ENCODE results near the gene CKMT1B. TPM values are rescaled to one million over a fixed set of nuclear protein-coding genes. Genes with fewer than 3 reads are reported as not detected.
"Not testable (repeated sequence)": the region's sequence is repeated elsewhere in the genome, so short reads cannot be mapped to it uniquely, and the experiment has no call there.

Gene CKMT1B
- total and polyA plus RNA-seq, 5 donors from 2014 or later: not detected

GRCh38 chr15:43562753-43563152 is 31.1 kb upstream of the CKMT1B start:
- H3K27me3 ChIP-seq (ENCODE audit: control insufficient read depth, insufficient read depth, low read length); H3K4me3 Mint-ChIP-seq; H3K27ac Mint-ChIP-seq; DNase-seq; H3K4me3 ChIP-seq (ENCODE audit: low read depth, low read length); H3K9me3 ChIP-seq (ENCODE audit: control insufficient read depth in 2 of 2, low read length in 2 of 2); H3K4me1 ChIP-seq (ENCODE audit: control insufficient read depth, insufficient read depth, low read length, poor library complexity, severe bottlenecking); H3K36me3 ChIP-seq (ENCODE audit: control insufficient read depth, insufficient read depth, low read length); H3K4me1 Mint-ChIP-seq; H3K27me3 Mint-ChIP-seq; H3K27ac ChIP-seq (ENCODE audit: insufficient read depth, low read length, poor library complexity, severe bottlenecking); H3K9me3 Mint-ChIP-seq; H3K36me3 Mint-ChIP-seq; ATAC-seq (ENCODE audit: low read depth in 2 of 2): not testable (repeated sequence)

DNA sequence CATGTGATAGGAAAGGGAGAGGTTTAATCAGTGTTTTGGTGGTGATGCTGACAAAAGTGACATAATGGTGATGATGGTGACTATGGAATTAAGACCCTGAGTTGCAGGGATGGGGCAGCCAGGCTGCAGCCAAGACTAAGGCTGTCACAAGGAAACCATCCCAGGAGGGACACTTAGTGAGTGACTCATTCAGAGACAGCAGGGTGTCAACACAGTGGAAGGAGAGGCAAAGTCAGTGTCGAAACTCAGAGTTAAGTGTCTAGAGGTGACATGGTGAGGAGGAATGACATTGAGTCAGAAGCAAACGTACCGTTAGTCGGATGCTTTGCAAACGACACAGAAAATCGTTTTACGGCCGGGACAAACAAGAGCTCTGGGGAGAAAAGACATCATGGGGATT is 30.0 kb upstream of the CKMT1B start:
- H3K27me3 ChIP-seq (ENCODE audit: control insufficient read depth, insufficient read depth, low read length); H3K4me3 Mint-ChIP-seq; H3K36me3 Mint-ChIP-seq; H3K9me3 ChIP-seq (ENCODE audit: control insufficient read depth in 2 of 2, low read length in 2 of 2); H3K4me3 ChIP-seq (ENCODE audit: low read depth, low read length); H3K36me3 ChIP-seq (ENCODE audit: control insufficient read depth, insufficient read depth, low read length); H3K4me1 Mint-ChIP-seq; H3K9me3 Mint-ChIP-seq; H3K27ac ChIP-seq (ENCODE audit: insufficient read depth, low read length, poor library complexity, severe bottlenecking); ATAC-seq (ENCODE audit: low read depth in 2 of 2); DNase-seq; H3K27ac Mint-ChIP-seq; H3K4me1 ChIP-seq (ENCODE audit: control insufficient read depth, insufficient read depth, low read length, poor library complexity, severe bottlenecking); H3K27me3 Mint-ChIP-seq: not testable (repeated sequence)

DNA sequence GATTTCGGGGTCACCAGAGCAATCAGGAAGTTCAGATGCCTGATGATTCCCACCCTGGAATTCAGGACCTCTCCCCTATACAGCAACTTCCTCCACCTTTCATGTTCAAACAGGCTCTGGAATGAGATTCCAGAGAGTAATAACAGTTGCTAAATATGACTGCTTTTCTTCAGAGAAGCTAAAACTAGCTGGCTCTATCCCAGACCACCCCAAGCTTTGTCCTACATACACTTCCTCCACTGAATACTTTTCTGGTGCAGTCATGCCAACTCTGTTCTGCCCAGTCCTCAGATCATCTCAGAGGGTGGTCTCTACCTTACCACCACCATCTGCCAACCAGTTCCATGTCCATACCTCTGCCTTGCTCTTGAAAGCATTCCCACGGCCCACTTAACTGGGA is 27.2 kb upstream of the CKMT1B start:
- H3K36me3 ChIP-seq (ENCODE audit: control insufficient read depth, insufficient read depth, low read length); DNase-seq; H3K4me3 ChIP-seq (ENCODE audit: low read depth, low read length); H3K4me1 Mint-ChIP-seq; H3K4me3 Mint-ChIP-seq; H3K9me3 ChIP-seq (ENCODE audit: control insufficient read depth in 2 of 2, low read length in 2 of 2); H3K27ac Mint-ChIP-seq; H3K27ac ChIP-seq (ENCODE audit: insufficient read depth, low read length, poor library complexity, severe bottlenecking); H3K9me3 Mint-ChIP-seq; H3K27me3 Mint-ChIP-seq; H3K36me3 Mint-ChIP-seq; H3K27me3 ChIP-seq (ENCODE audit: control insufficient read depth, insufficient read depth, low read length); ATAC-seq (ENCODE audit: low read depth in 2 of 2); H3K4me1 ChIP-seq (ENCODE audit: control insufficient read depth, insufficient read depth, low read length, poor library complexity, severe bottlenecking): not testable (repeated sequence)

GRCh38 chr15:43574607-43575006 is 19.2 kb upstream of the CKMT1B start:
- ATAC-seq (ENCODE audit: low read depth in 2 of 2); H3K27me3 Mint-ChIP-seq; H3K27me3 ChIP-seq (ENCODE audit: control insufficient read depth, insufficient read depth, low read length); H3K9me3 ChIP-seq (ENCODE audit: control insufficient read depth in 2 of 2, low read length in 2 of 2); H3K9me3 Mint-ChIP-seq; DNase-seq; H3K36me3 ChIP-seq (ENCODE audit: control insufficient read depth, insufficient read depth, low read length); H3K4me3 Mint-ChIP-seq; H3K4me3 ChIP-seq (ENCODE audit: low read depth, low read length); H3K27ac Mint-ChIP-seq; H3K27ac ChIP-seq (ENCODE audit: insufficient read depth, low read length, poor library complexity, severe bottlenecking); H3K36me3 Mint-ChIP-seq; H3K4me1 ChIP-seq (ENCODE audit: control insufficient read depth, insufficient read depth, low read length, poor library complexity, severe bottlenecking); H3K4me1 Mint-ChIP-seq: not testable (repeated sequence)

- DNase-seq; H3K9me3 ChIP-seq (ENCODE audit: control insufficient read depth in 2 of 2, low read length in 2 of 2); H3K36me3 Mint-ChIP-seq; H3K9me3 Mint-ChIP-seq; H3K4me3 Mint-ChIP-seq; H3K4me3 ChIP-seq (ENCODE audit: low read depth, low read length); H3K4me1 Mint-ChIP-seq; H3K27ac ChIP-seq (ENCODE audit: insufficient read depth, low read length, poor library complexity, severe bottlenecking); H3K27me3 ChIP-seq (ENCODE audit: control insufficient read depth, insufficient read depth, low read length); H3K36me3 ChIP-seq (ENCODE audit: control insufficient read depth, insufficient read depth, low read length); H3K4me1 ChIP-seq (ENCODE audit: control insufficient read depth, insufficient read depth, low read length, poor library complexity, severe bottlenecking); H3K27ac Mint-ChIP-seq; H3K27me3 Mint-ChIP-seq: not testable (repeated sequence)
- ATAC-seq (ENCODE audit: low read depth in 2 of 2): peak; percentile 98 to 99
Observed at GRCh38 chr15:43589778-43590466, 3.9 kb upstream of the CKMT1B start, which contains the start of gene PPIP5K1. PPIP5K1 (minus strand) TSS chr15:43590208; CDS start chr15:43584504, 5,704 bp downstream.

- H3K4me3 Mint-ChIP-seq; H3K27me3 ChIP-seq (ENCODE audit: control insufficient read depth, insufficient read depth, low read length); H3K27ac ChIP-seq (ENCODE audit: insufficient read depth, low read length, poor library complexity, severe bottlenecking); H3K27ac Mint-ChIP-seq; H3K4me1 ChIP-seq (ENCODE audit: control insufficient read depth, insufficient read depth, low read length, poor library complexity, severe bottlenecking); ATAC-seq (ENCODE audit: low read depth in 2 of 2); DNase-seq; H3K9me3 Mint-ChIP-seq; H3K36me3 Mint-ChIP-seq; H3K36me3 ChIP-seq (ENCODE audit: control insufficient read depth, insufficient read depth, low read length); H3K4me1 Mint-ChIP-seq; H3K4me3 ChIP-seq (ENCODE audit: low read depth, low read length); H3K9me3 ChIP-seq (ENCODE audit: control insufficient read depth in 2 of 2, low read length in 2 of 2): not testable (repeated sequence)
- peaks cover 10% of the 10 kb centered on the region for H3K27me3 Mint-ChIP-seq
Observed at GRCh38 chr15:43592841-43593240, 986 bp upstream of the CKMT1B start.

- not testable (repeated sequence) for H3K36me3 Mint-ChIP-seq; H3K4me3 Mint-ChIP-seq; H3K4me1 ChIP-seq (ENCODE audit: control insufficient read depth, insufficient read depth, low read length, poor library complexity, severe bottlenecking); H3K27ac Mint-ChIP-seq; DNase-seq; H3K27ac ChIP-seq (ENCODE audit: insufficient read depth, low read length, poor library complexity, severe bottlenecking); H3K4me3 ChIP-seq (ENCODE audit: low read depth, low read length); H3K36me3 ChIP-seq (ENCODE audit: control insufficient read depth, insufficient read depth, low read length); H3K9me3 ChIP-seq (ENCODE audit: control insufficient read depth in 2 of 2, low read length in 2 of 2); H3K9me3 Mint-ChIP-seq; H3K27me3 ChIP-seq (ENCODE audit: control insufficient read depth, insufficient read depth, low read length); H3K4me1 Mint-ChIP-seq; ATAC-seq (ENCODE audit: low read depth in 2 of 2)
- H3K27me3 Mint-ChIP-seq: peaks cover 40% of the 10 kb centered on the region
Observed at GRCh38 chr15:43599131-43599530, 5.3 kb downstream of the CKMT1B start.

- not testable (repeated sequence) for H3K36me3 Mint-ChIP-seq; H3K27me3 ChIP-seq (ENCODE audit: control insufficient read depth, insufficient read depth, low read length); H3K36me3 ChIP-seq (ENCODE audit: control insufficient read depth, insufficient read depth, low read length); ATAC-seq (ENCODE audit: low read depth in 2 of 2); H3K4me3 ChIP-seq (ENCODE audit: low read depth, low read length); H3K9me3 ChIP-seq (ENCODE audit: control insufficient read depth in 2 of 2, low read length in 2 of 2); H3K4me3 Mint-ChIP-seq; H3K27ac ChIP-seq (ENCODE audit: insufficient read depth, low read length, poor library complexity, severe bottlenecking); H3K4me1 ChIP-seq (ENCODE audit: control insufficient read depth, insufficient read depth, low read length, poor library complexity, severe bottlenecking); H3K27ac Mint-ChIP-seq; H3K9me3 Mint-ChIP-seq; DNase-seq; H3K4me1 Mint-ChIP-seq
- peaks cover 40% of the 10 kb centered on the region for H3K27me3 Mint-ChIP-seq
Observed at GRCh38 chr15:43600200-43600599, 6.4 kb downstream of the CKMT1B start.
